Subcutaneous adipose tissue (tissue), 4 donors: Measurements from ENCODE around the gene MRTFB. TPM values are rescaled to one million over a fixed set of nuclear protein-coding genes. Genes with fewer than 3 reads are reported as not detected.

ENCODE experiments used
- CTCF ChIP-seq: fragments of 450-650 bp; IDR thresholded peaks from one replicate; pipeline ENCODE4 v1.5.1; 2016; ENCODE audit warnings: low read depth, mild to moderate bottlenecking, control low read depth, antibody characterized with exemption, moderate library complexity
- total RNA-seq, 4 donors: library from RNA; depleted of rRNA; stranded (reverse); fragments of >200 nt; gene quantifications; one replicate each; pipeline ENCODE4 v1.1.0, GENCODE V29; 2016

Gene MRTFB
- total RNA-seq, 4 donors from 2014 or later: 48.1 to 92.1 (median 66.9) TPM

DNA sequence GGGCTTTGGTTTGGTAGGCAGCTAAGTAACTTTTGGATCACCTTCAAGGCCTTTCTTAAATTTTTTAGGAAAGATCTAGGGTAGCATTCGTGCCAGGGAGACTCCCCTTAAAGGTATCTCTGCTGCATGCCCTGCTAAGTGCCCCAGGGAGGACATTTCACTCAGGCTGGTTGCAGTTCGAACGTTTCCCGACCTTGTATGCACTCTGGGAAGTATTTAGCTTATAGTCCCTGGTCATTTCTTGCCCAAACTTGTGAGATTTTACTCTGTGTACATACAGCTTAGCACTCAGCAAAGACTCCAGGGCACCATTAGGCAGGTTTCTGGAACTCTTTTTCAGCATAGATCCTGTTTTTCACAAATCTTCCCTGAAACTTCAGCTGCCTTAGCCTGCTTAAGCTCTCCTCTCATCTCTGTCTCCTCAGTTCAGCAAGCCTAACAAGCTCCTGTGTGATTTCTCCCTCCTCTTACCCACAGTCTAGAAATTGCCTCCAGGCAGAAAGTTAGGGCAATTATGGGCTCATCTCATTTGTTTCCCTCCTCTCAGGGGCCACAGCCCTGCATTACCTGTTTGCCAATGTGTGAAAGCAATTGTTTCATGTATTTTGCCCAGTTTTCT lies 84.6 kb downstream of the MRTFB start:
- no peak for TF ChIP-seq CTCF

- no peak for TF ChIP-seq CTCF
Observed at GRCh38 chr16:14164916-14165662, 94.0 kb downstream of the MRTFB start.

DNA sequence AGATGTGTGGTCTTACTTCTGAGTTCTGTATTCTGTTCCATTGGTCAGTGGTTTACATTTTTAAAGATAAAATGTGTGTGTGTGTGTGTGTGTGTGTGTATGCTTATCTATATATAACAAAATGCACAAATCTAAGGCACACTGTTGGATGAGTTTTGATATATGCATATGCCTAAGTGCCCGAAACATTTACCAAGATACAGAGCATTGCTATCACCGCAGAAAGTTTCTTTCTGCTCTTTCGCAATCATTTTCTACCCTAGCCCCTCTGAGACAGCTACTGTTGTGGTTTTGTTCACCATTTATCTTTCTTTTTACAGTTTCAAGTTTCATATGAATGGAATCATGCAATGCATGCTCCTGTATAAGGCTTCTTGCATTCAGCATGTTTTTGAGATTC lies 97.0 kb downstream of the MRTFB start:
- no peak for TF ChIP-seq CTCF

DNA sequence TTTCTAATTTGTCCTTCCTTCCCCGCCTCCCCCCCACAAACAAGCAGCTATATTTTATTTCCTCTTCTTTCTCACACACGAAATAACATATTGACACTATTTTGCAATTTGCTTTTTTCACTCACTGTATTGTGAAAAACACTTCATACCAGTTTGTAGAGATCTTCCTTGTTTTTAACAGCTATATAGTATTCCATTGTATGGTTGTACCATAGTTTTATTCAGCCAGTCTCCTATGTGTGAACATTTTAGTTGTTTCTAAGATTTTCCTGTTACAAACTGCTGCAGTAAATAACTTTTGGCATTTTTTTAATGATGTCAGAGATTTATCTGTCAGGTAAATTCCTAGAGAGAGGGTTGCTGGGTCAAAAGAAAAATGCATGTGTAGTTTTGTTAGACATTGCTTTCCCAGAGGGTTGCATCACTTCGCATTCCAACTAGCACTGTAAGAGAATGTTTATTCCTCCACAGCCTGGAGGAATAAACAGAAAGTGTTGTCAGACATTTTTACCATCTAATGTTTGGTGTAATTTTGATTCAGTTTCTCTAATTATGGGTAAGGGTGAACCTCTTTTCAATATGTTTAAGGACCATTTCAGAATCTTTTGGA lies 101.2 kb downstream of the MRTFB start:
- no peak for TF ChIP-seq CTCF

DNA sequence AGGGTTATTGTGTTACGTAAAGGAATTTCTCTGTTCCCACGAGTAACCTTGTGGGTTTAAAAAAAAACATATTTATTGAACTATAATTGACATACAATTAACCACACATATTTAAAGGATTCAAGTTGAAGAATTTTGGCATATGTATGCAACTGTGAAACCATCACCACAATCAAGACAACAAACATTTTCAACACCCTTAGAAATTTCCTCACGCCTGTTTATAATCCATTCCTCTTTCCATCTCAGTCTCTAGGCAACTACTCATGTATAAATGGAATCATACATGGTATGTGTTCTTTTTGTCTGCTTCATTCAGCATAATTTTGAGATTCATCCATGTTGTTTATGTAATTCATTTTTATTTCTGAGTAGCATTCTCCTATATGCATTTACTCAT lies 104.0 kb downstream of the MRTFB start:
- no peak for TF ChIP-seq CTCF

DNA sequence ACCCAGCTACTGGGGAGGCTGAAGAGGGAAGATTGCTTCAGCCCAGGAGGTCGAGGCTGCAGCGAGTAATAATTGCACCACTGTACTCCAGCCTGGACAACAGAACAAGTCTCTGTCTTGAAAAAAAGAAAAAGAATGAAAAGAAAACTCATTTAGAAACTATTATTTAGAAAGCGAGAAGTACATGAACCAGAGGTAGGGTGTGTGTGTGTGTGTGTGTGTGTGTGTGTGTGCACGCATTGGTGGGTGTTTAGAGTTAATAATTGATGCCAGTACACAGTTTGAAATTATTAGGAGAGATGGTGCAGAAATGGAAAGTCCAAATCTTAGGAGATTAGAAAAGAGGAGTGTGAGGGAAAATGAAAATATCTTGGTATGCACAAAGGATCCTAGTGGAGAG lies 106.6 kb downstream of the MRTFB start:
- TF ChIP-seq CTCF: no peak

DNA sequence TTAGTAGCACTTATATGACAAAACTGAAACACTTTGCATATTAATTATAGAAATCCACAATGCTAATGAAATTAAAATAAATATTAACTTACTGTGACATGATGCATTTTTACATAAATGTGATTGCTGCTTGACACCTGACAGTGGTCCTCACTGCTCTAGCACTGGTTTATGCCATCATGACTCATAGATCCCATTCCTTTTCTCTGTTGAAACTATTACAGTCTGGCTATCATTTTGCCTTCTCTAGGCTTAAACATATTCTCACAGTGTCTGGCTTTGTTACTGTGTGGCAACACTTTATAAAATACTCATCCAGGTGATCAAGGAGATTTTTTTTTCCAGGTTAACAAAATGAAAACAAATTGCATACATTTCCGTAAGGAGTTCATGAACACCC lies 108.0 kb downstream of the MRTFB start:
- TF ChIP-seq CTCF: no peak
